ENCODE data around the gene CRKL.
A peak's percentile ranks its signal among the peaks of the same experiment; 100 is the strongest.

The CRKL gene

DNA sequence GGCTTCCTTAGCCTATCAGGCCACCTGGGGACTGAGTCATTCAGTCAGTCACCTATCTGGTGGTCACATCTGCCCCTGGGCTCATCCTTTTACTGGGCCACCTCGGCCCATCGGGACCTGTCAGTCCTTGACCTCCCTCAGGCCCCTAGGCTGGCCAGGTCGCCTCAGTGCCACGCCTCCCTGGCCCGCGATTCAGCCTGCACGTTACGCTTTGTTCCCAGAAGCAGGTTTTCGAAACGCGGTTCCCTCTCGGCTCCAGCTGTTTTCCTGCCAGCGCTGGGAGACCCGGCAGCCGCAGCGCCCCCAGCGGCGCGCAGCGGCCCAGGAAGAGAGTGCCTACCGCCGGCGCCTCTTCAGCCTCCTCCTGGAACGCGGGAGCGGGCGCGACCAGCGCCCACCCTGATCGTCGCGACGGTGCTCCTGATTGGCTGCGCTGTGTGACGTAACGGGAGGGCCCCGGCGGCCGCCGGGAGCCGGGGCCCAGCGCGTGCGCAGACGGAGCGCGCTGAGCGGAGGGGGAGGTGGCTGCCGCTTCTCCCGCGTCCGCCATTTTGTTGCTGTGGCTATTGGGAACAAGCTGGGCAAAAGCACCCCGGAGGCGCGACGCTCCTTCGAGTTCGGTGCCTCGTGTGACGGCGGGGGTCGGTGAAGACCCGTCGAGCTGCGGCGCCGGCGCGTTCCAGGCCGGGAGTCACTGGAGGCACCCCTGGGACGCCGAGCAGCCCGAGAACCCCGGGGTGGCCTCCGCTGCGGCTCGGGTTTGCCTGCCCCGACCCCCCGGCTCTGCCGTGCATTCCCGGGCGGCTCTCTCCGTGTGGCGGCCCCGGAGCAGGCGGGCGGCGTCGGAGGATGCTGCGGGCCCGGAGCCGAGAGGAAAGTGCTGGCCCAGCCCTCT is at the start of gene CRKL (continued):
- peak; percentile 50; the same call in 1 of the 2 replicates for TF ChIP-seq ZFP69B (tag by site-specific recombination; IDR thresholded peaks at IDR 0.05)
- TF ChIP-seq, protein P1, sequence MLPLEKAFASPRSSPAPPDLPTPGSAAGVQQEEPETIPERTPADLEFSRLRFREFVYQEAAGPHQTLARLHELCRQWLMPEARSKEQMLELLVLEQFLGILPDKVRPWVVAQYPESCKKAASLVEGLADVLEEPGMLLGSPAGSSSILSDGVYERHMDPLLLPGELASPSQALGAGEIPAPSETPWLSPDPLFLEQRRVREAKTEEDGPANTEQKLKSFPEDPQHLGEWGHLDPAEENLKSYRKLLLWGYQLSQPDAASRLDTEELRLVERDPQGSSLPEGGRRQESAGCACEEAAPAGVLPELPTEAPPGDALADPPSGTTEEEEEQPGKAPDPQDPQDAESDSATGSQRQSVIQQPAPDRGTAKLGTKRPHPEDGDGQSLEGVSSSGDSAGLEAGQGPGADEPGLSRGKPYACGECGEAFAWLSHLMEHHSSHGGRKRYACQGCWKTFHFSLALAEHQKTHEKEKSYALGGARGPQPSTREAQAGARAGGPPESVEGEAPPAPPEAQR (tag by site-specific recombination; IDR thresholded peaks at IDR 0.05): no peak
- TF ChIP-seq ZNF561 (tag by site-specific recombination; IDR thresholded peaks at IDR 0.05; ENCODE audit: borderline replicate concordance): peak; percentile 98; the same call in 1 of the 2 replicates
- TF ChIP-seq BCL6B (tag by site-specific recombination; IDR thresholded peaks at IDR 0.05): no peak
- TF ChIP-seq, protein P2, sequence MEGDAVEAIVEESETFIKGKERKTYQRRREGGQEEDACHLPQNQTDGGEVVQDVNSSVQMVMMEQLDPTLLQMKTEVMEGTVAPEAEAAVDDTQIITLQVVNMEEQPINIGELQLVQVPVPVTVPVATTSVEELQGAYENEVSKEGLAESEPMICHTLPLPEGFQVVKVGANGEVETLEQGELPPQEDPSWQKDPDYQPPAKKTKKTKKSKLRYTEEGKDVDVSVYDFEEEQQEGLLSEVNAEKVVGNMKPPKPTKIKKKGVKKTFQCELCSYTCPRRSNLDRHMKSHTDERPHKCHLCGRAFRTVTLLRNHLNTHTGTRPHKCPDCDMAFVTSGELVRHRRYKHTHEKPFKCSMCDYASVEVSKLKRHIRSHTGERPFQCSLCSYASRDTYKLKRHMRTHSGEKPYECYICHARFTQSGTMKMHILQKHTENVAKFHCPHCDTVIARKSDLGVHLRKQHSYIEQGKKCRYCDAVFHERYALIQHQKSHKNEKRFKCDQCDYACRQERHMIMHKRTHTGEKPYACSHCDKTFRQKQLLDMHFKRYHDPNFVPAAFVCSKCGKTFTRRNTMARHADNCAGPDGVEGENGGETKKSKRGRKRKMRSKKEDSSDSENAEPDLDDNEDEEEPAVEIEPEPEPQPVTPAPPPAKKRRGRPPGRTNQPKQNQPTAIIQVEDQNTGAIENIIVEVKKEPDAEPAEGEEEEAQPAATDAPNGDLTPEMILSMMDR (tag by site-specific recombination; IDR thresholded peaks at IDR 0.05): peak; percentile 98
- no peak for TF ChIP-seq RBAK (tag by site-specific recombination; IDR thresholded peaks at IDR 0.05)
- TF ChIP-seq ZNF223 (tag by site-specific recombination; IDR thresholded peaks at IDR 0.05): no peak
- no peak for TF ChIP-seq ZNF239 (tag by site-specific recombination; IDR thresholded peaks at IDR 0.05)
- TF ChIP-seq, protein P3, sequence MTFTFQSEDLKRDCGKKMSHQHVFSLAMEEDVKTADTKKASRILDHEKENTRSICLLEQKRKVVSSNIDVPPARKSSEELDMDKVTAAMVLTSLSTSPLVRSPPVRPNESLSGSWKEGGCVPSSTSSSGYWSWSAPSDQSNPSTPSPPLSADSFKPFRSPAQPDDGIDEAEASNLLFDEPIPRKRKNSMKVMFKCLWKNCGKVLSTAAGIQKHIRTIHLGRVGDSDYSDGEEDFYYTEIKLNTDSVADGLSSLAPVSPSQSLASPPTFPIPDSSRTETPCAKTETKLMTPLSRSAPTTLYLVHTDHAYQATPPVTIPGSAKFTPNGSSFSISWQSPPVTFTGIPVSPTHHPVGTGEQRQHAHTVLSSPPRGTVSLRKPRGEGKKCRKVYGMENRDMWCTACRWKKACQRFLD (tag by site-specific recombination; IDR thresholded peaks at IDR 0.05): no peak; the same call in 1 of the 2 replicates
- peak; percentile 99 for TF ChIP-seq ZBTB8A (tag by site-specific recombination; IDR thresholded peaks at IDR 0.05)
- TF ChIP-seq ZNF366 (tag by site-specific recombination; conservative IDR thresholded peaks at IDR 0.05): peak; percentile 1; the same call in 1 of the 2 replicates
- TF ChIP-seq, protein P4, sequence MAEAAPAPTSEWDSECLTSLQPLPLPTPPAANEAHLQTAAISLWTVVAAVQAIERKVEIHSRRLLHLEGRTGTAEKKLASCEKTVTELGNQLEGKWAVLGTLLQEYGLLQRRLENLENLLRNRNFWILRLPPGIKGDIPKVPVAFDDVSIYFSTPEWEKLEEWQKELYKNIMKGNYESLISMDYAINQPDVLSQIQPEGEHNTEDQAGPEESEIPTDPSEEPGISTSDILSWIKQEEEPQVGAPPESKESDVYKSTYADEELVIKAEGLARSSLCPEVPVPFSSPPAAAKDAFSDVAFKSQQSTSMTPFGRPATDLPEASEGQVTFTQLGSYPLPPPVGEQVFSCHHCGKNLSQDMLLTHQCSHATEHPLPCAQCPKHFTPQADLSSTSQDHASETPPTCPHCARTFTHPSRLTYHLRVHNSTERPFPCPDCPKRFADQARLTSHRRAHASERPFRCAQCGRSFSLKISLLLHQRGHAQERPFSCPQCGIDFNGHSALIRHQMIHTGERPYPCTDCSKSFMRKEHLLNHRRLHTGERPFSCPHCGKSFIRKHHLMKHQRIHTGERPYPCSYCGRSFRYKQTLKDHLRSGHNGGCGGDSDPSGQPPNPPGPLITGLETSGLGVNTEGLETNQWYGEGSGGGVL (tag by site-specific recombination; IDR thresholded peaks at IDR 0.05): no peak
- TF ChIP-seq REST (tag by site-specific recombination; IDR thresholded peaks at IDR 0.05): 0 out of 2 replicates have a peak, but pooled peaks have one; percentile 12
- TF ChIP-seq ZNF473 (tag by site-specific recombination; IDR thresholded peaks at IDR 0.05): no peak
- peak; percentile 90 for TF ChIP-seq ZNF423 (tag by site-specific recombination; IDR thresholded peaks at IDR 0.05)
- TF ChIP-seq, protein P5, sequence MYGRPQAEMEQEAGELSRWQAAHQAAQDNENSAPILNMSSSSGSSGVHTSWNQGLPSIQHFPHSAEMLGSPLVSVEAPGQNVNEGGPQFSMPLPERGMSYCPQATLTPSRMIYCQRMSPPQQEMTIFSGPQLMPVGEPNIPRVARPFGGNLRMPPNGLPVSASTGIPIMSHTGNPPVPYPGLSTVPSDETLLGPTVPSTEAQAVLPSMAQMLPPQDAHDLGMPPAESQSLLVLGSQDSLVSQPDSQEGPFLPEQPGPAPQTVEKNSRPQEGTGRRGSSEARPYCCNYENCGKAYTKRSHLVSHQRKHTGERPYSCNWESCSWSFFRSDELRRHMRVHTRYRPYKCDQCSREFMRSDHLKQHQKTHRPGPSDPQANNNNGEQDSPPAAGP (tag by site-specific recombination; IDR thresholded peaks at IDR 0.05): peak; percentile 46; the same call in 1 of the 2 replicates
- TF ChIP-seq ZNF549 (tag by site-specific recombination; IDR thresholded peaks at IDR 0.05): no peak
- peak; percentile 71; the same call in 1 of the 2 replicates for TF ChIP-seq SP7 (tag by site-specific recombination; IDR thresholded peaks at IDR 0.05)
- peak; percentile 47; the same call in 1 of the 2 replicates for TF ChIP-seq ZNF610 (tag by site-specific recombination; IDR thresholded peaks at IDR 0.05; ENCODE audit: borderline replicate concordance)
- TF ChIP-seq EGR2 (tag by site-specific recombination; IDR thresholded peaks at IDR 0.05; ENCODE audit: low read depth): 0 out of 2 replicates have a peak, but pooled peaks have one; percentile 20
- TF ChIP-seq ZNF274 (IDR thresholded peaks at IDR 0.05; ENCODE audit: low read length): no peak
- TF ChIP-seq ZNF274 (tag by site-specific recombination; IDR thresholded peaks at IDR 0.05; ENCODE audit: borderline replicate concordance): no peak
- TF ChIP-seq BCL11A (tag by site-specific recombination; IDR thresholded peaks at IDR 0.05; ENCODE audit: low read depth): peak; percentile 76; the same call in 1 of the 2 replicates
- no peak for TF ChIP-seq PRDM1 (tag by site-specific recombination; IDR thresholded peaks at IDR 0.05)
- TF ChIP-seq SCRT2 (tag by site-specific recombination; IDR thresholded peaks at IDR 0.05): no peak
- peak; percentile 90 for TF ChIP-seq ZNF76 (tag by site-specific recombination; IDR thresholded peaks at IDR 0.05; ENCODE audit: borderline replicate concordance, low read depth)

Measured in HEK293 (cell line).